K562 (cell line): ENCODE measurements around the gene EVI2B. TPM values are rescaled to one million over a fixed set of nuclear protein-coding genes. Genes with fewer than 3 reads are reported as not detected.

Experiments
- ATAC-seq: fragments of 200-7000 bp; cut with Tn5 transposase; 3 replicates; pipeline ENCODE4 v1.9.1; 2020; ENCODE audit warnings: moderate library complexity
- BruUV-seq: library from RNA; stranded (reverse); fragments of 400-500 nt; replicated peaks from 2 replicates; lab custom pipeline; 2021; lab: Mats Ljungman, UMichigan
- CTCF ChIA-PET: fragments of 300-600 bp; formaldehyde crosslinking; extraction: SDS; loops from one replicate; lab custom pipeline; 2021; ENCODE audit warnings: low intra/inter-chr PET ratio; lab: Yijun Ruan, JAX
- POLR2A ChIA-PET: fragments of 300-600, 350-650 bp; sonication (Branson Sonifier 250); formaldehyde crosslinking; extraction: SDS; loops from one replicate; lab custom pipeline; 2021; ENCODE audit warnings: antibody characterized with exemption, inconsistent platforms; lab: Yijun Ruan, JAX
- DNase-seq, 4 experiments: peaks; one replicate each; pipeline versions ENCODE4 v3.0.0 to v3.0.0-alpha.2; 2011 to 2018; ENCODE audit warnings: low spot score in 3 of 4, mixed read lengths in 3 of 4; ENCODE audit errors: extremely low read depth in 1 of 4
- FAIRE-seq: peaks from 2 replicates; lab custom pipeline; 2011; peaks lifted over from hg19 to GRCh38; lab: Jason Lieb, UNC
- H2AFZ ChIP-seq: 2 replicates; pipeline ENCODE4 v1.6.0; 2011; ENCODE audit warnings: low read depth, low read length, control low read depth, inconsistent platforms
- H3K27ac ChIP-seq: fragments of 200-600 bp; 3 replicates; pipeline ENCODE4 v1.8.0; 2011; ENCODE audit warnings: low read depth, mild to moderate bottlenecking, control low read depth, inconsistent platforms, low read length, moderate library complexity, mixed read lengths; ENCODE audit errors: extremely low read depth
- H3K27me3 ChIP-seq, 2 experiments: fragments of 300-600 bp in 1 of 2; 2 replicates in 1 of 2; 3 replicates in 1 of 2; pipeline versions ENCODE4 v1.6.0 to v1.8.0; 2011; ENCODE audit warnings: inconsistent platforms in 2 of 2, low read length in 2 of 2, mild to moderate bottlenecking in 1 of 2, mixed read lengths in 1 of 2, moderate library complexity in 1 of 2; ENCODE audit not compliant: control insufficient read depth in 2 of 2, insufficient read depth in 2 of 2
- H3K36me3 ChIP-seq: fragments of 300-600 bp; 3 replicates; pipeline ENCODE4 v1.8.0; 2011; ENCODE audit warnings: mild to moderate bottlenecking, low read length, inconsistent platforms; ENCODE audit not compliant: control insufficient read depth, insufficient read depth
- H3K4me1 ChIP-seq, 2 experiments: fragments of 200-600 bp in 1 of 2; replicated peaks in 1 of 2; 2 replicates in 1 of 2; 3 replicates in 1 of 2; pipeline versions ENCODE4 v1.5.1 to v1.8.0; 2011; ENCODE audit warnings: inconsistent platforms in 2 of 2, low read length in 2 of 2, mild to moderate bottlenecking in 1 of 2, mixed read lengths in 1 of 2, moderate library complexity in 1 of 2; ENCODE audit not compliant: control insufficient read depth in 2 of 2, insufficient read depth in 2 of 2
- H3K4me2 ChIP-seq: 2 replicates; pipeline ENCODE4 v1.6.1; 2011; ENCODE audit warnings: low read length, control low read depth, inconsistent platforms, mixed read lengths; ENCODE audit not compliant: insufficient read depth
- H3K4me3 ChIP-seq: fragments of 200-600 bp; sonication (generic), shearing (Covaris generic); 2 replicates; pipeline ENCODE4 v1.5.1; 2016; ENCODE audit warnings: control low read depth, inconsistent platforms
- H3K79me2 ChIP-seq: fragments of 200-600 bp; 3 replicates; pipeline ENCODE4 v1.8.0; 2011; ENCODE audit warnings: low read length, inconsistent platforms; ENCODE audit not compliant: control insufficient read depth, insufficient read depth
- H3K9ac ChIP-seq, 2 experiments: 2 replicates each; pipeline versions ENCODE4 v1.6.0 to v1.6.1; 2011; ENCODE audit warnings: low read depth in 2 of 2, low read length in 2 of 2, control low read depth in 1 of 2, inconsistent platforms in 1 of 2, mild to moderate bottlenecking in 1 of 2, mixed read lengths in 1 of 2; ENCODE audit not compliant: insufficient read depth in 1 of 2
- H3K9me1 ChIP-seq: one replicate; pipeline ENCODE4 v1.6.0; 2011; ENCODE audit warnings: inconsistent platforms, mild to moderate bottlenecking, low read length, moderate library complexity; ENCODE audit not compliant: control insufficient read depth, insufficient read depth
- H3K9me3 ChIP-seq: replicated peaks from 2 replicates; pipeline ENCODE4 v1.5.1; 2011; ENCODE audit warnings: low read depth, low read length, inconsistent platforms; ENCODE audit not compliant: control insufficient read depth, insufficient read depth
- H4K20me1 ChIP-seq: replicated peaks from 2 replicates; pipeline ENCODE4 v1.6.1; 2011; ENCODE audit warnings: low read length, inconsistent platforms, mixed read lengths; ENCODE audit not compliant: control insufficient read depth, insufficient read depth
- BRF1 ChIP-seq: IDR thresholded peaks from 3 replicates; pipeline ENCODE4 v1.6.1; 2011; ENCODE audit warnings: borderline replicate concordance, mild to moderate bottlenecking; ENCODE audit not compliant: insufficient read length; ENCODE audit errors: extremely low read depth
- CBFA2T3 ChIP-seq: fragments of 450-650 bp; IDR thresholded peaks from 2 replicates; pipeline ENCODE4 v1.6.1; 2017
- CREBBP ChIP-seq: IDR thresholded peaks from one replicate; pipeline ENCODE4 v1.6.1; 2012; ENCODE audit warnings: low read depth, mild to moderate bottlenecking, control low read depth, inconsistent platforms, low read length
- KDM4B ChIP-seq, 2 experiments: fragments of 450-650 bp in 1 of 2; sonication (generic) in 1 of 2; IDR thresholded peaks; 2 replicates each; pipeline ENCODE4 v1.6.1; 2016 to 2017; ENCODE audit warnings: borderline replicate concordance in 2 of 2, antibody characterized with exemption in 1 of 2, low read depth in 1 of 2, mild to moderate bottlenecking in 1 of 2
- KLF1 ChIP-seq: fragments of 450-650 bp; IDR thresholded peaks from 2 replicates; pipeline ENCODE4 v1.6.1; 2016; ENCODE audit warnings: missing genetic modification characterization, missing compliant biosample characterization
- MTA3 ChIP-seq: fragments of 450-650 bp; formaldehyde crosslinking; IDR thresholded peaks from 2 replicates; pipeline ENCODE4 v1.6.1; 2017; ENCODE audit warnings: mild to moderate bottlenecking, borderline replicate concordance
- RBFOX2 ChIP-seq: fragments of 200-400 bp; formaldehyde crosslinking; IDR thresholded peaks from 2 replicates; pipeline ENCODE4 v1.6.1; 2017; ENCODE audit warnings: low read depth, mild to moderate bottlenecking, low read length, moderate library complexity
- SUPT5H ChIP-seq: fragments of 450-650 bp; IDR thresholded peaks from 2 replicates; pipeline ENCODE4 v1.6.1; 2016
- YBX1 ChIP-seq: fragments of 450-650 bp; IDR thresholded peaks from 2 replicates; pipeline ENCODE4 v1.7.1; 2016; ENCODE audit warnings: mild to moderate bottlenecking
- ZNF3 ChIP-seq: fragments of 250-450 bp; sonication (Bioruptor Pico); IDR thresholded peaks from 2 replicates; pipeline ENCODE4 v1.5.0; 2021; ENCODE audit warnings: mild to moderate bottlenecking, moderate library complexity
- WGBS: fragments of 100-300 bp; shearing (Covaris generic); methylation state at CpG from one replicate; pipeline ENCODE4 v1.1.6; 2016; ENCODE audit warnings: low coverage, mixed read lengths; ENCODE audit not compliant: insufficient coverage; ENCODE audit errors: missing lambda C conversion rate; 5-methylcytosine and 5-hydroxymethylcytosine counted together
- in situ Hi-C: fragments of 300-500 bp; cut with MboI; formaldehyde crosslinking; loops from 4 replicates; pipeline ENCODE4 v1.15.0; 2018; ENCODE audit warnings: inconsistent platforms, mixed read lengths
- intact Hi-C: fragments of 100-400 bp; cut with micrococcal nuclease; formaldehyde crosslinking; loops from 2 replicates; pipeline ENCODE4 v1.14.2; 2022
- polyA plus RNA-seq, 8 experiments: library from polyadenylated mRNA; depleted of rRNA in 4 of 8; stranded (reverse) in 5 of 8; unstranded in 3 of 8; fragments of >200 nt; fragmentation: Nextera tagmentation in 2 of 8; fragmentation: Illumina TruSeq in 1 of 8; extraction: Ambion mirVana in 2 of 8; extraction: Trizol in 1 of 8; gene quantifications; 2 replicates each; pipeline versions ENCODE4 v1.2.1 to v1.2.3, GENCODE V29; 2011 to 2014; ENCODE audit warnings: inconsistent platforms in 1 of 8, missing spikeins in 1 of 8
- total RNA-seq, 7 experiments: library from RNA; depleted of rRNA in 6 of 7; stranded (reverse); fragments of >200 nt in 6 of 7; fragmentation: Illumina TruSeq in 2 of 7; extraction: Trizol in 2 of 7; gene quantifications; 2 replicates each; pipeline versions ENCODE4 v1.2.1 to v1.2.3, GENCODE V29; 2011 to 2021; ENCODE audit warnings: low replicate concordance in 1 of 7
- TF ChIP-seq, protein P1 (sequence below): fragments of 250-450 bp; sonication (Bioruptor Pico); IDR thresholded peaks from 2 replicates; pipeline ENCODE4 v1.8.0; 2021; ENCODE audit warnings: moderate library complexity, mild to moderate bottlenecking, inconsistent platforms

The EVI2B gene
- total and polyA plus RNA-seq, 9 of the 15 experiments (the other 6 are each of a cell fraction or from before 2014, with no cell fraction given): 0.54 to 8.0 (median 2.5) TPM

DNA sequence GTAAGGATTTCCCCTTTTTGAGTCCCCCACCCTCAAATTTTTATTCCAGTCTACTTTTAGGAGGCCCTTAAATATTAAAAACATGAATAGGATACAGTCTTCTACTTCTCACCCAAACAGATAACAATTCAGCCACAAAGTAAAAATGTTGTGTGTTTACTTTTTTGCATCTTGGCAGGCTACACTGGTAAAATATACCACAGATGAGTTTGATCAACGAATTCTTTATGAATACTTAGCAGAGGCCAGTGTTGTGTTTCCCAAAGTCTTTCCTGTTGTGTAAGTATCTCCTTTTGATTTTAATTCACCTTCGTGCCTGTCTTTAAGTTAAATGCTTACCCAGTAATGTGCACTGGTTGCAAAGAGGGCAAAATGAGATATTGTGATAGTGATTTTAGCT is 43.2 kb upstream of the EVI2B start:
- intact Hi-C loops: no loop called here
- DNase-seq (no peak), FAIRE-seq (no peak), ATAC-seq (no peak)
- Histone ChIP-seq H3K4me3 (no peak overlapping the region), H3K79me2 (no peaks in the 10 kb centered on the region), H3K36me3 (peaks cover 61% of the 10 kb centered on the region), H3K4me2 (no peak overlapping the region), H3K27ac (no peak overlapping the region), H3K9ac (no peak overlapping the region), H3K9me1 (no peaks in the 10 kb centered on the region), H2AFZ (no peak overlapping the region), H3K27me3 (no peaks in the 10 kb centered on the region), H4K20me1 (no peaks in the 10 kb centered on the region), H3K9me3 (no peaks in the 10 kb centered on the region), H3K4me1 (no peaks in the 10 kb centered on the region)
- CTCF ChIA-PET: no interaction called here
- TF ChIP-seq BRF1 (no peak), KDM4B (IDR thresholded peaks at IDR 0.05; ENCODE audit: borderline replicate concordance in 2 of 2, low read depth in 1 of 2) (no peak), KLF1 (no peak), MTA3 (no peak), ZNF3 (CRISPR knock-in tag) (no peak), CREBBP (no peak), RBFOX2 (no peak), YBX1 (no peak), SUPT5H (no peak), CBFA2T3 (no peak)
- TF ChIP-seq, protein P1, sequence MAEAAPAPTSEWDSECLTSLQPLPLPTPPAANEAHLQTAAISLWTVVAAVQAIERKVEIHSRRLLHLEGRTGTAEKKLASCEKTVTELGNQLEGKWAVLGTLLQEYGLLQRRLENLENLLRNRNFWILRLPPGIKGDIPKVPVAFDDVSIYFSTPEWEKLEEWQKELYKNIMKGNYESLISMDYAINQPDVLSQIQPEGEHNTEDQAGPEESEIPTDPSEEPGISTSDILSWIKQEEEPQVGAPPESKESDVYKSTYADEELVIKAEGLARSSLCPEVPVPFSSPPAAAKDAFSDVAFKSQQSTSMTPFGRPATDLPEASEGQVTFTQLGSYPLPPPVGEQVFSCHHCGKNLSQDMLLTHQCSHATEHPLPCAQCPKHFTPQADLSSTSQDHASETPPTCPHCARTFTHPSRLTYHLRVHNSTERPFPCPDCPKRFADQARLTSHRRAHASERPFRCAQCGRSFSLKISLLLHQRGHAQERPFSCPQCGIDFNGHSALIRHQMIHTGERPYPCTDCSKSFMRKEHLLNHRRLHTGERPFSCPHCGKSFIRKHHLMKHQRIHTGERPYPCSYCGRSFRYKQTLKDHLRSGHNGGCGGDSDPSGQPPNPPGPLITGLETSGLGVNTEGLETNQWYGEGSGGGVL: no peak
- BruUV-seq: no TSS peak
- POLR2A ChIA-PET: no interaction called here
- in situ Hi-C loops: no loop called here
- WGBS: 75% methylated on average over 2 of the region's 2 CpGs
